ENCODE data around the gene NUFIP2.

The NUFIP2 gene

GRCh38 chr17:29327412-29327811, 33.5 kb upstream of the NUFIP2 start:
- no peak for DNase-seq

GRCh38 chr17:29326023-29326813, 32.3 kb upstream of the NUFIP2 start:
- no peaks in the 10 kb centered on the region for H3K27me3 ChIP-seq
- TF ChIP-seq CTCF (IDR thresholded peaks at IDR 0.05; ENCODE audit: low read depth, low read length), result no peak
- H3K4me1 ChIP-seq, result no peaks in the 10 kb centered on the region
- H3K36me3 ChIP-seq, result no peaks in the 10 kb centered on the region
- H3K9me3 ChIP-seq, result no peaks in the 10 kb centered on the region
- H3K4me3 ChIP-seq (ENCODE audit: low read depth, low read length), result no peak overlapping the region
- no peak for DNase-seq

More at GRCh38 chr17:29327412-29327811, 33.5 kb upstream of the NUFIP2 start:
- no peaks in the 10 kb centered on the region for H3K4me1 ChIP-seq
- no peak overlapping the region for H3K4me3 ChIP-seq (ENCODE audit: low read depth, low read length)
- no peaks in the 10 kb centered on the region for H3K9me3 ChIP-seq
- H3K36me3 ChIP-seq, result no peaks in the 10 kb centered on the region
- no peaks in the 10 kb centered on the region for H3K27me3 ChIP-seq
- TF ChIP-seq CTCF (IDR thresholded peaks at IDR 0.05; ENCODE audit: low read depth, low read length), result no peak

- no peaks in the 10 kb centered on the region for H3K27me3 ChIP-seq
- TF ChIP-seq CTCF (IDR thresholded peaks at IDR 0.05; ENCODE audit: low read depth, low read length), result no peak
Measured at GRCh38 chr17:29322363-29322762, 28.4 kb upstream of the NUFIP2 start.

GRCh38 chr17:29303386-29303785, 9.4 kb upstream of the NUFIP2 start:
- H3K9me3 ChIP-seq, result no peaks in the 10 kb centered on the region
- H3K36me3 ChIP-seq, result no peaks in the 10 kb centered on the region
- no peaks in the 10 kb centered on the region for H3K27me3 ChIP-seq
- DNase-seq, result no peak
- TF ChIP-seq CTCF (IDR thresholded peaks at IDR 0.05; ENCODE audit: low read depth, low read length), result no peak
- H3K4me3 ChIP-seq (ENCODE audit: low read depth, low read length), result no peak overlapping the region
- H3K4me1 ChIP-seq, result no peaks in the 10 kb centered on the region

More at GRCh38 chr17:29322363-29322762, 28.4 kb upstream of the NUFIP2 start:
- no peaks in the 10 kb centered on the region for H3K36me3 ChIP-seq
- H3K9me3 ChIP-seq, result no peaks in the 10 kb centered on the region
- no peaks in the 10 kb centered on the region for H3K4me1 ChIP-seq
- no peak for DNase-seq
- H3K4me3 ChIP-seq (ENCODE audit: low read depth, low read length), result no peak overlapping the region

GRCh38 chr17:29299031-29299430, 5.1 kb upstream of the NUFIP2 start:
- no peak for DNase-seq
- TF ChIP-seq CTCF (IDR thresholded peaks at IDR 0.05; ENCODE audit: low read depth, low read length), result no peak
- no peaks in the 10 kb centered on the region for H3K27me3 ChIP-seq
- no peaks in the 10 kb centered on the region for H3K4me1 ChIP-seq
- H3K4me3 ChIP-seq (ENCODE audit: low read depth, low read length), result no peak overlapping the region
- H3K9me3 ChIP-seq, result no peaks in the 10 kb centered on the region
- H3K36me3 ChIP-seq, result no peaks in the 10 kb centered on the region

- H3K9me3 ChIP-seq, result no peaks in the 10 kb centered on the region
- H3K36me3 ChIP-seq, result 0 out of 2 replicates have a peak, but pooled peaks cover 3% of the 10 kb centered on the region
- no peaks in the 10 kb centered on the region for H3K27me3 ChIP-seq
- no peak for DNase-seq
- H3K4me3 ChIP-seq (ENCODE audit: low read depth, low read length), result no peak overlapping the region
- no peaks in the 10 kb centered on the region for H3K4me1 ChIP-seq
- TF ChIP-seq CTCF (IDR thresholded peaks at IDR 0.05; ENCODE audit: low read depth, low read length), result no peak
Measured at GRCh38 chr17:29295420-29295819, 1.5 kb upstream of the NUFIP2 start.

Data from BE2C (cell line).